GM18526 (cell line): ENCODE results near the gene SCEL.

ENCODE experiments used
- POLR2A ChIP-seq: IDR thresholded peaks from 3 replicates; pipeline ENCODE4 v1.6.1; 2011; ENCODE audit not compliant: insufficient read length; ENCODE audit errors: extremely low read depth

The SCEL gene

GRCh38 chr13:77536358-77536757 lies 852 bp downstream of the SCEL start:
- no peak for TF ChIP-seq POLR2A

DNA sequence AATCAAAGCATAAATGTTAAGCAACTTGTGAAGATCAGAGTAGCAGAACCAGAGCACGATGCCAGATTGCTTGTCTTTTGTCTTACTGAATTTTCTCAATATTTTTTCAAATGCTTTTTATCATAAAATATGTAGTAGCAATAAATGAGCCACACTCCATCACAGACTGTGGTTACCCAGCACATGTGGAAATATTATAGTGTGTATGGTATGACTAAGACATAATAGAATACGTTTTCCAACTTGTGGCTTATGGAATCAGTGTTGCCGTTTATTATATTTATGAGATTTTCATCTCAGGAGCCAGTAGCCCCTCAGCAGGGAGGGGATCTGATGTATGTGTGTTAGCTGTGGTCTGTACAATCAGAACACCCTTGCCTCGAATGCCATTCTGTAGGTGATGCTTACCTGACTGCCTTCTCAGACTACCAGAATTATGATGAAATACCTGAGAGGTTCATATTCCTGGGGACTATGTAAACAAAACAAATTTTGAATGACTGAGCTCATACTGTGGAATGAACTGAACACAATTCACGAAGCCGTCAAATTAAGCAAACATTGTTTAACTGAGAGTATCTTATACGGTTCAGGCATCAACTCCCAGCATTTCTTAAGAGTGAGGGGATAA lies 1.9 kb downstream of the SCEL start:
- TF ChIP-seq POLR2A, result no peak

- no peak for TF ChIP-seq POLR2A
Observed at GRCh38 chr13:77543711-77544110, 8.2 kb downstream of the SCEL start.

DNA sequence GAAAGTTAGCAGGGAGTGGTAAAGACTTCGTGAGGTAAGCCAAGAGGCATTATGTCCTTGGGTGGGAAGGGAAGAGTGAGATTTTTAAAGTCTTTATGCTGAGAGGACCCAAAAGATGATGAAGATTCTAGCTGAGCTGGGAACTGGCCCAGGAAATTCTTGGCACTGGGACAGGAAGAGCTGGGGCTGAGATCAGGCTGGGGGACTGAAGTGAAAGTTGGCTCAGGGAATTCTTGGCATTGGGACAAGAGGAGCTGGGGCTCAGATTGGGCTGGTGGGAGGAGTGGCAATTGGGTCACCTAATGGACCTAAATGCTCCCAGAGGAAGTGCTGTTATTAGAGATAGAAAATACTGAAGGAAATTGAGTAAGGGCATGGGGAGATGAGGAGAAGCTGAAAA lies 8.8 kb downstream of the SCEL start:
- TF ChIP-seq POLR2A, result no peak

- TF ChIP-seq POLR2A, result no peak
Observed at GRCh38 chr13:77544758-77545338, 9.3 kb downstream of the SCEL start.

DNA sequence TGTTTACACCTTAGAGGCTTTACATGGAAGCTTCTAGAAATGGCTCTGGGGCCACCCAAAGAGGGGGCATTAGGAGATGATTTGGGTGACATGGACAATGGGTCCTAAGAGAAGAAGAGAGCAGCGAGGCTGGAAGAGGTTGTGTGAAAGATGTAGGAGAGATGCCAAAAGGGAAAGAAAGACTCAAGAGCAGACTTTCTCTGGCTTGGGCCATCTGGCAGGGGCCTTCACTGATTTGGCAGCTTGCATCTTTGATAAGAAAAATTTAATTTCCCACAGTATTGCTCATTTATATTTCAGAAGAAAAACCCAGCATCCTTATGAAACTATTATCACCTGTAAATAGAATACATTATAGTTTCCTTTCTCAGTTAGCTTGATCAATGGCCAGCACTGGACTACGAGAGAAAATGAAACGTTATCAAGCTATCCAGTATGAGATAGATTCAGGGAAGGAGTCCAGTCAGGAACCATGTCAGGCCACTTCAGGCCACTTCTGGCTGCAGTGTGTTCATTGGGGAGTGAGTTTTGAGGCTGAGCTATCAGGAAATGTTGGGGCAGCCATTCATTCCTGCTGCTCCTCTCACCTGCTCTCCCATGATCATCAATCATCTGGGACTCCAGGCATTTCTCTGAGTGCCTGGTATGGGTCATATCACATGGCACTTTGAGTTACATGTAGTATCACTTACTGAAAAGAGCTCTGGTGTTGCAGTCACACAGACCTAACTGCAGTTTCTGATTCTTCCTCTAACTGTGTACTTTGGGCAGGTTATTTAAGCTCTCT lies 10.3 kb downstream of the SCEL start:
- TF ChIP-seq POLR2A, result no peak

GRCh38 chr13:77548095-77548494 lies 12.6 kb downstream of the SCEL start:
- no peak for TF ChIP-seq POLR2A

DNA sequence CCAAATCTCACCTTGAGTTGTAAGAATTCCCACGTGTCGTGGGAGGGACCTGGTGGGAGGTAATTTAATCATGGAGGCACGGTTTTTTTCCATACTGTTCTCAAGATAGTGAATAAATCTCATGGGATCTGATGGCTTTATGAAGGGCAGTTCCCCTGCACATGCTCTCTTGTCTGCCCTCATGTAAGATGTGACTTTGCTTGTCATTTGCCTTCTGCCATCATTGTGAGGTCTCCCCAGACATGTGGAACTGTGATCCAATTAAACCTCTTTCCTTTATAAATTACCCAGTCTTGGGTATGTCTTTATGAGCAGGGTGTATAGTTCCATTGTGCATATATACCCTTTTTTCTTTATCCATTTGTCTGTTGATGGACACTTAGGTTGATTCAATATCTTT lies 13.1 kb downstream of the SCEL start:
- no peak for TF ChIP-seq POLR2A

DNA sequence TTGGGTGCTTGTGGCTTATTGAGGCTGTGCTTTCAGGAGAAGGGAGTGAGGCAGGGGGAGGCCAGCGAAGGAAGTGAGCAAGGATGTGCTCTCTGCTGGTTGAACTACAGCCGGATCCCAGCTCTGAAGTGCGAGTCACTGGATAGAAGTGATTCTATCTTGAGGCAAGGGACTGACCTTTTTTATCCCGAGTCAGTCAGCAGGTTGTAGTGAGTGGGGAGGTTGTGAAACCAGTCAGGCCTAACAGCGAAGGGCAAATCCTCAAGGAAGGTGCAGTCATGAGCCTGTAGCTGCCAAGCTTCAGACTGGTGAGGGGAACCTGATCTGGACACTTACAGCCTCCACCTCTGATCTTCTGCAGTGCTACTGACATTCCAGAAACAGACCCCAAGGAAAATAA lies 18.6 kb downstream of the SCEL start:
- no peak for TF ChIP-seq POLR2A

DNA sequence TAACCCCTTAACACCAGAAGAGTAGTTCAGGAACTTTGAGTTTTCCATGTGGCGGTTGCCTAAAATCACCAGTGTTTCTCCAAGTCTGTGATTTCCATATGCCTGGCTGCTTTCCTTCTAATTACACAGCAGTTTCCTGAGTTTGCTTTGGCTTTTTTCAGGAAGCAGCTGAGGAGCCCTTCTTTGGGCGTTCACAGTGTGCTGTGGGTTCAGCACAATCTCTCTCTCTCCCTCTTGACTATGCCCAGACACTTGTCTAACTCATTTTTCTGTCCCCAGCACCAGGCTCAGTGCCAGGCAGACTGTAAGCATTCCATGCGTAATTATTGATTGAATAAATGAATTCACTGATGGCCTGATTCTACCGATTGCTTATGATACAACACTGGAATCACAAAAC lies 19.7 kb downstream of the SCEL start:
- no peak for TF ChIP-seq POLR2A

DNA sequence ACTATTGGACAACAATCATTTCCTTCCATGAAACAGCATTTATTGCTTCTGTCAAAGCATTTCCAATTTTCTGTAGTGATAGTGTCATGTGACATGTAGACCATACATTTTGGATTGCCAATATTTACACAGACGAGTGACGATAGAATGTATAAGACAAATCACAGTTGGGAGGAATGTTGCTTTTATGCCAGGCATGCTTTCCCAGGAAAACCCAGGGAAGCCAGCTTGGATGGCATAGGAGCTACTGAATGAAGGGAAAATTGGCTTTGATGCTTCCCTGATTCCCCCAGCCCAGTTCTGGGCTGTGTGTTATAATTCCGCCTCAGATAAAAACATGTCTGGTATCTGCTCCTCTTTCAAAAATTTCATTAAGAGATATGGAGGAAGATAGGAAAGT lies 22.5 kb downstream of the SCEL start:
- no peak for TF ChIP-seq POLR2A

DNA sequence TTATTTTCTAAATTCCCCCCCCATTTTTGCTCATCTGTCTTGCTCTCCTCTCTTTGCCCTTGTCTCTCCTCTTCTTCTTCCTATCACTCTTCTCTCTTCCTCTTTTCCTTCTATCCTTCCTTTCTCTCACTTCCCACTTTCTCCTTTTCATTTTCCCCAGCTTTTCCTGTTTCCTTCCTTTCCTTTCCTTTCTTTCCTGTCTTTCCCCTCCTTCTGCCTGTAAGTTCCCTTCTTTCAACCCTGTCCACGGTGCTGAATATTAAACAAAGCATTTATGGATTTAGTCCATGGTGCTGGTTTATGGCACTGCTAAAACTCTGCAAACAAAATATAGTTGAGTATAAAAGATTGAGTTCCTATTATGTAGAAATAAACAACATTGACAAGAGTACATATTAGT lies 27.6 kb downstream of the SCEL start:
- no peak for TF ChIP-seq POLR2A

- TF ChIP-seq POLR2A, result no peak
Observed at GRCh38 chr13:77565635-77566034, 30.1 kb downstream of the SCEL start.

GRCh38 chr13:77571956-77572355 lies 36.5 kb downstream of the SCEL start:
- TF ChIP-seq POLR2A, result no peak

GRCh38 chr13:77574096-77574495 lies 38.6 kb downstream of the SCEL start:
- TF ChIP-seq POLR2A, result no peak

DNA sequence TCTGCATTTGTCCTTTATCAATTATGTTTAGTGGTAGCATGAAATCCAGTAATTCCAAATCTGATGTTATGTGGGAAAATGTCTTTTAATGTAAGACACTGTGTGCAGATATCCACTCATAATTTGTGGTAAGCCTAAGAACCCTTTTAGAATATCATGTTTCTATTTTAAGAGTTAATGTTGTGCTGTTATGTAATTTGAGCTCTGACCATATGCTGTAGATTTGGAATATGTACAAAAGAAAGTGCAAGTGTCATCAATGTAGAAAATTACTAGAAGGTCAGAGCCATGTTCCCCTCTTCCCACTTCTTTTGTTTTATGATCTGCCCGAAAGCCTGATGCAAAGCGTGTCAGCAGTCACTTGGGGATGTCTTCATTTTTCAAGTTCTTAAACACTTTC lies 44.5 kb downstream of the SCEL start:
- TF ChIP-seq POLR2A, result no peak
